A549 (cell line): ENCODE data around the gene CTNND2. TPM values are rescaled to one million over a fixed set of nuclear protein-coding genes. Genes with fewer than 3 reads are reported as not detected.

Experiments used
- ATAC-seq, 2 experiments: fragments of 200-7000 bp in 1 of 2; fragments of >200 bp in 1 of 2; cut with Nextera tagmentation in 1 of 2; cut with Tn5 transposase in 1 of 2; 3 replicates each; pipeline versions ENCODE4 v1.8.0 to v1.9.1; 2018 to 2020; ENCODE audit warnings: mild to moderate bottlenecking in 1 of 2, moderate library complexity in 1 of 2
- CTCF ChIA-PET: fragments of 300-600 bp; sonication (Branson Sonifier 250); formaldehyde crosslinking; extraction: SDS; loops from one replicate; lab custom pipeline; 2021; ENCODE audit warnings: antibody characterized with exemption, inconsistent platforms; lab: Yijun Ruan, JAX
- POLR2A ChIA-PET: fragments of 350-600 bp; formaldehyde crosslinking; extraction: SDS; loops from one replicate; lab custom pipeline; 2021; ENCODE audit warnings: antibody characterized with exemption, inconsistent platforms; lab: Yijun Ruan, JAX
- DNase-seq, 2 experiments: peaks; one replicate each; pipeline versions ENCODE4 v3.0.0 to v3.0.0-alpha.2; 2011 to 2016; ENCODE audit warnings: low read depth in 1 of 2, low spot score in 1 of 2
- FAIRE-seq: peaks from 2 replicates; lab custom pipeline; 2011; peaks lifted over from hg19 to GRCh38; lab: Jason Lieb, UNC
- H3K27ac ChIP-seq, 2 experiments: fragments of >200 bp; sonication (Bioruptor Twin); formaldehyde crosslinking; 3 replicates each; pipeline ENCODE4 v1.5.1; 2016 to 2017
- H3K4me1 ChIP-seq: fragments of >200 bp; sonication (Bioruptor Twin); formaldehyde crosslinking; 3 replicates; pipeline ENCODE4 v1.6.1; 2016
- H3K4me2 ChIP-seq: fragments of >200 bp; sonication (Bioruptor Twin); formaldehyde crosslinking; 3 replicates; pipeline ENCODE4 v1.6.1; 2016
- H3K4me3 ChIP-seq: fragments of >200 bp; sonication (Bioruptor Twin); formaldehyde crosslinking; 3 replicates; pipeline ENCODE4 v1.5.1; 2016
- H3K9me3 ChIP-seq: fragments of >200 bp; sonication (Bioruptor Twin); formaldehyde crosslinking; 3 replicates; pipeline ENCODE4 v1.6.1; 2016
- CEBPB ChIP-seq, 2 experiments: fragments of >200 bp in 1 of 2; sonication (Bioruptor Twin) in 1 of 2; formaldehyde crosslinking in 1 of 2; IDR thresholded peaks; 2 replicates each; pipeline ENCODE4 v1.6.1; 2012 to 2016
- CHD2 ChIP-seq: fragments of 150-350 bp; IDR thresholded peaks from 2 replicates; pipeline ENCODE4 v1.6.1; 2014; ENCODE audit warnings: low read length; ENCODE audit not compliant: partially characterized antibody
- E2F6 ChIP-seq: IDR thresholded peaks from 2 replicates; pipeline ENCODE4 v1.6.1; 2012; ENCODE audit warnings: low read depth, borderline replicate concordance
- FOSB ChIP-seq: fragments of 250-450 bp; sonication (Bioruptor Pico); IDR thresholded peaks from 2 replicates; pipeline ENCODE4 v1.5.0; 2020; ENCODE audit warnings: mild to moderate bottlenecking, moderate library complexity
- FOXS1 ChIP-seq: fragments of 250-450 bp; sonication (Bioruptor Pico); IDR thresholded peaks from 2 replicates; pipeline ENCODE4 v1.5.0; 2020; ENCODE audit warnings: mild to moderate bottlenecking, moderate library complexity
- GATA3 ChIP-seq: IDR thresholded peaks from 2 replicates; pipeline ENCODE4 v1.6.1; 2012; ENCODE audit warnings: borderline replicate concordance
- JUNB ChIP-seq: fragments of >200 bp; sonication (Bioruptor Twin); formaldehyde crosslinking; IDR thresholded peaks from 2 replicates; pipeline ENCODE4 v1.6.1; 2016
- KDM1A ChIP-seq: fragments of 200-600 bp; sonication (generic); IDR thresholded peaks from 2 replicates; pipeline ENCODE4 v1.6.1; 2016; ENCODE audit warnings: low read depth, mild to moderate bottlenecking
- KDM5A ChIP-seq: fragments of 200-600 bp; sonication (generic); IDR thresholded peaks from 2 replicates; pipeline ENCODE4 v1.6.1; 2016; ENCODE audit warnings: antibody characterized with exemption, mild to moderate bottlenecking
- MAFK ChIP-seq: fragments of 450-650 bp; IDR thresholded peaks from 2 replicates; pipeline ENCODE4 v1.6.1; 2014; ENCODE audit not compliant: partially characterized antibody
- MYC ChIP-seq: IDR thresholded peaks from 2 replicates; pipeline ENCODE4 v1.6.1; 2012; ENCODE audit warnings: mild to moderate bottlenecking, inconsistent platforms, low read length, improper control_type of control experiment, borderline replicate concordance
- NFE2L2 ChIP-seq: fragments of 150-350 bp; conservative IDR thresholded peaks from 2 replicates; pipeline ENCODE4 v1.6.1; 2014; ENCODE audit warnings: low read length
- NPAS2 ChIP-seq: fragments of 250-450 bp; sonication (Bioruptor Pico); IDR thresholded peaks from 2 replicates; pipeline ENCODE4 v1.8.0; 2022; ENCODE audit warnings: mild to moderate bottlenecking, moderate library complexity, borderline replicate concordance
- POLR2AphosphoS2 ChIP-seq: conservative IDR thresholded peaks from 2 replicates; pipeline ENCODE4 v1.6.1; 2012; ENCODE audit warnings: low read length, improper control_type of control experiment, inconsistent platforms
- RAD21 ChIP-seq, 2 experiments: fragments of >200 bp in 1 of 2; sonication (Bioruptor Twin) in 1 of 2; formaldehyde crosslinking in 1 of 2; IDR thresholded peaks in 1 of 2; conservative IDR thresholded peaks in 1 of 2; 2 replicates in 1 of 2; 3 replicates in 1 of 2; pipeline ENCODE4 v1.6.1; 2012 to 2018; ENCODE audit warnings: inconsistent platforms in 1 of 2
- REST ChIP-seq: fragments of 200-600 bp; sonication (generic); IDR thresholded peaks from 2 replicates; pipeline ENCODE4 v1.6.1; 2016; ENCODE audit warnings: antibody characterized with exemption, mild to moderate bottlenecking, moderate library complexity
- RFX5 ChIP-seq: fragments of 450-650 bp; IDR thresholded peaks from 2 replicates; pipeline ENCODE4 v1.7.1; 2014; ENCODE audit warnings: antibody characterized with exemption, mild to moderate bottlenecking, moderate library complexity
- TP53 ChIP-seq: fragments of 250-450 bp; sonication (Bioruptor Pico); IDR thresholded peaks from 2 replicates; pipeline ENCODE4 v1.5.0; 2021; ENCODE audit warnings: mild to moderate bottlenecking, moderate library complexity
- ZC3H11A ChIP-seq: fragments of 450-650 bp; IDR thresholded peaks from 2 replicates; pipeline ENCODE4 v1.6.1; 2014; ENCODE audit warnings: antibody characterized with exemption, mild to moderate bottlenecking
- ZNF302 ChIP-seq: fragments of 250-450 bp; sonication (Bioruptor Pico); IDR thresholded peaks from 2 replicates; pipeline ENCODE4 v1.9.0; 2021; ENCODE audit warnings: inconsistent platforms, mild to moderate bottlenecking, moderate library complexity
- WGBS: methylation state at CpG from one replicate; pipeline ENCODE4 v1.1.6; 2017; ENCODE audit errors: missing lambda C conversion rate; 5-methylcytosine and 5-hydroxymethylcytosine counted together
- polyA plus RNA-seq, 4 experiments: library from polyadenylated mRNA; depleted of rRNA in 3 of 4; stranded (reverse); fragments of >200 nt; fragmentation: RNase III in 1 of 4; extraction: RNeasy Plus Mini Kit Qiagen cat#74134 plus additional on column Dnase treatment in 1 of 4; gene quantifications; 2 replicates in 3 of 4; 3 replicates in 1 of 4; pipeline ENCODE4 v1.2.3, GENCODE V29; 2011 to 2017
- TF ChIP-seq, protein P1 (sequence below): fragments of >200 bp; sonication (Bioruptor Twin); formaldehyde crosslinking; IDR thresholded peaks from 3 replicates; pipeline ENCODE4 v1.6.1; 2016
- TF ChIP-seq, protein P2 (sequence below): IDR thresholded peaks from 2 replicates; pipeline ENCODE4 v1.6.1; 2012

The CTNND2 gene
- polyA plus RNA-seq, 2 of the 4 experiments (the other 2 are of a cell fraction): not detected

DNA sequence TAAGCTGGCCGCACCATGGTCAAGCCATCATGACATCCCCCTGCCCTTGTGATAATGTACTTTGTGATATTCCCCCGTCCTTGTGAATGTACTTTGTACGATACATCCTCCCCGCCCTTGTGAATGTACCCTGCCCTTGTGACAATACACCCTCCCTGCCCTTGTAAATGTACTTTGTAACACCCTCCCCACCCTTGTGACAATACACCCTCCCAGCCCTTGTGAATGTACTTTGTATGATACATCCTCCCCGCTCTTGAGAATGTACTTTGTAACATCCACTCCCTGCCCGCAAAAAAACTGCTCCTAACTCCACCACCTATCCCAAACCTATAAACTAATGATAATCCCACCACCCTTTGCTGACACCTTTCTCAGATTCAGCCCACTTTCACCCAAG, 313.8 kb downstream of the CTNND2 start:
- CTCF ChIA-PET: no interaction called here
- Histone ChIP-seq H3K9me3 (no peaks in the 10 kb centered on the region), H3K4me1 (no peaks in the 10 kb centered on the region), H3K4me3 (no peak overlapping the region), H3K4me2 (no peak overlapping the region), H3K27ac (no peak overlapping the region)
- WGBS: 27% methylated on average over 6 of the region's 6 CpGs
- DNase-seq (no peak), ATAC-seq (no peak), FAIRE-seq (no peak)
- no peak for TF ChIP-seq E2F6
- TF ChIP-seq, protein P1, sequence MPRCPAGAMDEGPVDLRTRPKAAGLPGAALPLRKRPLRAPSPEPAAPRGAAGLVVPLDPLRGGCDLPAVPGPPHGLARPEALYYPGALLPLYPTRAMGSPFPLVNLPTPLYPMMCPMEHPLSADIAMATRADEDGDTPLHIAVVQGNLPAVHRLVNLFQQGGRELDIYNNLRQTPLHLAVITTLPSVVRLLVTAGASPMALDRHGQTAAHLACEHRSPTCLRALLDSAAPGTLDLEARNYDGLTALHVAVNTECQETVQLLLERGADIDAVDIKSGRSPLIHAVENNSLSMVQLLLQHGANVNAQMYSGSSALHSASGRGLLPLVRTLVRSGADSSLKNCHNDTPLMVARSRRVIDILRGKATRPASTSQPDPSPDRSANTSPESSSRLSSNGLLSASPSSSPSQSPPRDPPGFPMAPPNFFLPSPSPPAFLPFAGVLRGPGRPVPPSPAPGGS: no peak
- no peak for TF ChIP-seq RAD21 (conservative IDR thresholded peaks at IDR 0.05 in 1 of 2, IDR thresholded peaks at IDR 0.05 in 1 of 2)
- TF ChIP-seq GATA3: no peak
- TF ChIP-seq KDM5A: no peak
- no peak for TF ChIP-seq ZNF302
- no peak for TF ChIP-seq FOXS1 (CRISPR knock-in tag)
- no peak for TF ChIP-seq CEBPB (IDR thresholded peaks at IDR 0.05)
- no peak for TF ChIP-seq MAFK
- POLR2A ChIA-PET: no interaction called here

DNA sequence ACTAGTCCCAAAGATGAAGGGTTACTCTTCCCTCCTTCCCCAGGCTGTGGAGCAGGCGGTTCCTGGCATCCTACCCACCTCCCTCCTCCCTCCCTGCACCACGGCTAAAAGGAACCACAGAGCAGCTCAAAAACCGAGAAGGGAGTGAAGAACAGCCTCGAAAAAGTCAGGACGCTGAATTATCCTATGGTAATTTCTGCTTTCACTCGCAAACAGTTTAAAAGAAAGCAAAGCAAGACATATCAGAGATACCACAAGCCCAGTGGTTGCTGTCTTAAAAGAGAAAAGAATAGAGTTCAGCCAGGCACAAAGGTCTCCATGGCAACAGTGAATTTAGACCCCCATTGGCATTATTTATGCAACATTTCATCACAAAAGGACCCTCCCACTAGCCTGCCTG, 315.4 kb downstream of the CTNND2 start:
- CTCF ChIA-PET: no interaction called here
- H3K9me3 ChIP-seq: no peaks in the 10 kb centered on the region
- POLR2A ChIA-PET: no interaction called here
- ATAC-seq (no peak), DNase-seq (no peak), FAIRE-seq (no peak)
- H3K4me2 ChIP-seq: no peak overlapping the region
- TF ChIP-seq NPAS2 (no peak), FOSB (CRISPR knock-in tag) (no peak), ZC3H11A (no peak), JUNB (no peak), KDM1A (no peak), MYC (no peak), KDM5A (no peak), CHD2 (no peak), NFE2L2 (no peak), POLR2AphosphoS2 (no peak), TP53 (CRISPR knock-in tag) (no peak)
- TF ChIP-seq, protein P2, sequence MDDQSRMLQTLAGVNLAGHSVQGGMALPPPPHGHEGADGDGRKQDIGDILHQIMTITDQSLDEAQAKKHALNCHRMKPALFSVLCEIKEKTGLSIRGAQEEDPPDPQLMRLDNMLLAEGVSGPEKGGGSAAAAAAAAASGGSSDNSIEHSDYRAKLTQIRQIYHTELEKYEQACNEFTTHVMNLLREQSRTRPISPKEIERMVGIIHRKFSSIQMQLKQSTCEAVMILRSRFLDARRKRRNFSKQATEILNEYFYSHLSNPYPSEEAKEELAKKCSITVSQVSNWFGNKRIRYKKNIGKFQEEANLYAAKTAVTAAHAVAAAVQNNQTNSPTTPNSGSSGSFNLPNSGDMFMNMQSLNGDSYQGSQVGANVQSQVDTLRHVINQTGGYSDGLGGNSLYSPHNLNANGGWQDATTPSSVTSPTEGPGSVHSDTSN: no peak
- 19% methylated on average over 6 of the region's 6 CpGs for WGBS
- H3K4me3 ChIP-seq: no peak overlapping the region
- no peak overlapping the region for H3K27ac ChIP-seq
- H3K4me1 ChIP-seq: no peaks in the 10 kb centered on the region

- no peak for FAIRE-seq
- POLR2A ChIA-PET: no interaction called here
- WGBS: 6% methylated on average over 6 of the region's 6 CpGs
Measured at GRCh38 chr5:11584017-11584416, 320.2 kb downstream of the CTNND2 start.

More at GRCh38 chr5:11584017-11584416, 320.2 kb downstream of the CTNND2 start:
- no peak overlapping the region for H3K4me2 ChIP-seq
- no peak for ATAC-seq
- CTCF ChIA-PET: no interaction called here
- no peaks in the 10 kb centered on the region for H3K9me3 ChIP-seq
- H3K27ac ChIP-seq: no peak overlapping the region
- no peaks in the 10 kb centered on the region for H3K4me1 ChIP-seq
- TF ChIP-seq RFX5 (no peak), REST (no peak)
- TF ChIP-seq, protein P2: no peak
- DNase-seq: no peak
- H3K4me3 ChIP-seq: no peak overlapping the region
